Hematopoietic multipotent progenitor cell treated with erythropoietin and hydrocortisone succinate and interleukin-3 and kit ligand, for 17 days (in vitro differentiated cells): ENCODE measurements around the gene UMODL1.

Experiments used
- DNase-seq: peaks from one replicate; pipeline ENCODE4 v3.0.0-alpha.2; 2015; ENCODE audit warnings: low spot score

UMODL1 gene

GRCh38 chr21:42080788-42081083 lies 9.6 kb downstream of the UMODL1 start:
- no peak for DNase-seq

- no peak for DNase-seq
Observed at GRCh38 chr21:42081138-42081537, 10.0 kb downstream of the UMODL1 start.

GRCh38 chr21:42081931-42082381 lies 10.8 kb downstream of the UMODL1 start:
- DNase-seq, result no peak

- DNase-seq, result no peak
Observed at GRCh38 chr21:42082501-42083360, 11.6 kb downstream of the UMODL1 start.

- no peak for DNase-seq
Observed at GRCh38 chr21:42083361-42083690, 12.2 kb downstream of the UMODL1 start.

GRCh38 chr21:42084079-42084478 lies 13.0 kb downstream of the UMODL1 start:
- no peak for DNase-seq

- no peak for DNase-seq
Observed at GRCh38 chr21:42085246-42086077, 14.3 kb downstream of the UMODL1 start.

- DNase-seq, result no peak
Observed at GRCh38 chr21:42086969-42087368, 15.9 kb downstream of the UMODL1 start.

GRCh38 chr21:42088148-42088547 lies 17.0 kb downstream of the UMODL1 start:
- no peak for DNase-seq

- DNase-seq, result no peak
Observed at GRCh38 chr21:42088658-42089057, 17.5 kb downstream of the UMODL1 start.

- DNase-seq, result no peak
Observed at GRCh38 chr21:42089093-42089631, 18.0 kb downstream of the UMODL1 start.

- DNase-seq, result no peak
Observed at GRCh38 chr21:42089665-42090310, 18.7 kb downstream of the UMODL1 start.

- DNase-seq, result no peak
Observed at GRCh38 chr21:42091899-42092508, 20.9 kb downstream of the UMODL1 start.

GRCh38 chr21:42092771-42093170 lies 21.7 kb downstream of the UMODL1 start:
- no peak for DNase-seq

- no peak for DNase-seq
Observed at GRCh38 chr21:42093186-42093585, 22.1 kb downstream of the UMODL1 start.

- DNase-seq, result no peak
Observed at GRCh38 chr21:42093991-42094421, 22.9 kb downstream of the UMODL1 start.

GRCh38 chr21:42094811-42095210 lies 23.7 kb downstream of the UMODL1 start:
- no peak for DNase-seq

GRCh38 chr21:42095581-42095980 lies 24.5 kb downstream of the UMODL1 start:
- no peak for DNase-seq

GRCh38 chr21:42096566-42096965 lies 25.4 kb downstream of the UMODL1 start:
- DNase-seq, result peak; percentile 41

- DNase-seq, result no peak
Observed at GRCh38 chr21:42097274-42097673, 26.2 kb downstream of the UMODL1 start.

- no peak for DNase-seq
Observed at GRCh38 chr21:42097860-42098454, 26.8 kb downstream of the UMODL1 start.
